ENCODE measurements around the gene FSTL4.
"Not testable (repeated sequence)": the region's sequence is repeated elsewhere in the genome, so short reads cannot be mapped to it uniquely, and the experiment has no call there.

FSTL4 gene

GRCh38 chr5:133546500-133546899 lies 65.8 kb downstream of the FSTL4 start:
- no peak for DNase-seq

- no peak for DNase-seq
Measured at GRCh38 chr5:133544346-133544745, 68.0 kb downstream of the FSTL4 start.

GRCh38 chr5:133539818-133540217 lies 72.5 kb downstream of the FSTL4 start:
- DNase-seq, result no peak

GRCh38 chr5:133538718-133539117 lies 73.6 kb downstream of the FSTL4 start:
- DNase-seq, result no peak

GRCh38 chr5:133535241-133535929 lies 77.0 kb downstream of the FSTL4 start:
- not testable (repeated sequence) for DNase-seq

- no peak for DNase-seq
Measured at GRCh38 chr5:133534566-133534965, 77.8 kb downstream of the FSTL4 start.

GRCh38 chr5:133533541-133533940 lies 78.8 kb downstream of the FSTL4 start:
- no peak for DNase-seq

GRCh38 chr5:133531594-133531993 lies 80.7 kb downstream of the FSTL4 start:
- no peak for DNase-seq

- no peak for DNase-seq
Measured at GRCh38 chr5:133531178-133531577, 81.2 kb downstream of the FSTL4 start.

GRCh38 chr5:133530270-133530669 lies 82.1 kb downstream of the FSTL4 start:
- DNase-seq, result no peak

GRCh38 chr5:133528841-133529240 lies 83.5 kb downstream of the FSTL4 start:
- no peak for DNase-seq

- DNase-seq, result no peak
Measured at GRCh38 chr5:133527311-133527710, 85.0 kb downstream of the FSTL4 start.

GRCh38 chr5:133526368-133526767 lies 86.0 kb downstream of the FSTL4 start:
- DNase-seq, result no peak

GRCh38 chr5:133525126-133525525 lies 87.2 kb downstream of the FSTL4 start:
- no peak for DNase-seq

GRCh38 chr5:133524666-133525065 lies 87.7 kb downstream of the FSTL4 start:
- no peak for DNase-seq

- no peak for DNase-seq
Measured at GRCh38 chr5:133523961-133524586, 88.3 kb downstream of the FSTL4 start.

- DNase-seq, result no peak
Measured at GRCh38 chr5:133523013-133523658, 89.2 kb downstream of the FSTL4 start.

GRCh38 chr5:133521801-133522200 lies 90.5 kb downstream of the FSTL4 start:
- no peak for DNase-seq

- no peak for DNase-seq
Measured at GRCh38 chr5:133520991-133521706, 91.2 kb downstream of the FSTL4 start.

GRCh38 chr5:133520062-133520461 lies 92.3 kb downstream of the FSTL4 start:
- no peak for DNase-seq

- no peak for DNase-seq
Measured at GRCh38 chr5:133519191-133519590, 93.2 kb downstream of the FSTL4 start.

- DNase-seq, result no peak
Measured at GRCh38 chr5:133514456-133514855, 97.9 kb downstream of the FSTL4 start.

- DNase-seq, result no peak
Measured at GRCh38 chr5:133512896-133513295, 99.4 kb downstream of the FSTL4 start.
